ENCODE measurements around the gene CSNK1E. TPM values are rescaled to one million over a fixed set of nuclear protein-coding genes. Genes with fewer than 3 reads are reported as not detected.

The CSNK1E gene
- total and polyA plus RNA-seq, 2 of the 8 experiments (the other 6 are each of a cell fraction or from before 2014, with no cell fraction given) = 247 to 263 TPM

DNA sequence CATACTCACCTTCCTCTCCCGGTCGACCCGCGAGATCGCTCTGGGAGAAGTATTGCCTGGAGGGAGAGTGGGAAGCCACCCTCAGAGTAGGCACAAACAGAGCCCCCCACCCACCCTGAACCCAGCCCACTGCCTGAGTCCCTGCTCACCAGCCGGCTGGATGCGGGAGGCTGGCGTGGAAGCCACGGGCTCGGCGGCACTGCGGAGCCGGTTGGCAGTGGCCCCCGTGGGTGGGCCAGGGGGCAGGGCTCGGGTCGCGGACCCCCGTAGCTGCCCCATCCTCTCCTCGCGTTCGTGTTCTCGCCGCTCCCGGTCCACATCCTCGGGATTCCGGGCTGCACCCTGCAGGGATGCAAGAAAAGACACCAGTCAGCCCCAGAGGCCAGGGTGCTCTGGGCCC lies 23.0 kb downstream of the CSNK1E start:
- Histone ChIP-seq H2AK5ac (ENCODE audit: low read depth, low read length) (no peak overlapping the region), H4K8ac (ENCODE audit: extremely low read depth, insufficient read depth, low read length) (0 out of 2 replicates have a peak overlapping the region, but pooled peaks have one; percentile 31), H3K4me2 (ENCODE audit: insufficient read depth in 1 of 2, low read depth in 2 of 2, low read length in 2 of 2) (no peak overlapping the region), H3K4ac (replicated peaks; ENCODE audit: insufficient read length, low read depth, low read length) (no peak overlapping the region), H3K27ac (ENCODE audit: low read depth, low read length) (no peak overlapping the region), H3K4me1 (replicated peaks in 1 of 4; ENCODE audit: control insufficient read depth in 3 of 4, insufficient read depth in 4 of 4, low read length in 3 of 4) (peaks cover 0 to 1% (median 0%) of the 10 kb centered on the region in 4 experiments; a peak in 3 of 7 replicates), H3K36me3 (ENCODE audit: control insufficient read depth in 2 of 4, insufficient read depth in 4 of 4, low read length in 3 of 4) (peaks cover 56 to 82% (median 69%) of the 10 kb centered on the region in 4 experiments), H2BK12ac (ENCODE audit: low read depth, low read length) (no peak overlapping the region), H2AFZ (ENCODE audit: low read length) (no peak overlapping the region), H3K23me2 (ENCODE audit: low read depth, low read length) (no peaks in the 10 kb centered on the region), H2BK5ac (ENCODE audit: low read depth, low read length) (no peak overlapping the region), H3K27me3 (replicated peaks in 1 of 4; ENCODE audit: control insufficient read depth in 3 of 4, extremely low read depth in 1 of 4, insufficient read depth in 3 of 4, low read length in 3 of 4) (no peaks in the 10 kb centered on the region), H4K91ac (replicated peaks; ENCODE audit: insufficient read length, low read length) (no peak overlapping the region), H2BK120ac (replicated peaks; ENCODE audit: low read depth, low read length) (no peak overlapping the region), H2BK15ac (ENCODE audit: low read length) (no peak overlapping the region), H2BK20ac (ENCODE audit: low read length) (no peak overlapping the region), H3K9ac (replicated peaks in 1 of 4; ENCODE audit: extremely low read depth in 1 of 4, low read depth in 3 of 4, low read length in 3 of 4) (no peak overlapping the region), H4K5ac (ENCODE audit: insufficient read length, low read depth, low read length) (no peak overlapping the region), H4K20me1 (replicated peaks in 1 of 2; ENCODE audit: control insufficient read depth in 1 of 2, insufficient read depth in 2 of 2, low read length in 2 of 2) (peaks cover 23 to 44% of the 10 kb centered on the region in 2 experiments), H3K23ac (ENCODE audit: insufficient read length) (no peak overlapping the region), H3K56ac (replicated peaks; ENCODE audit: insufficient read length, low read depth, low read length) (no peak overlapping the region), H3K14ac (ENCODE audit: insufficient read length) (no peak overlapping the region), H3K79me2 (ENCODE audit: control insufficient read depth in 1 of 2, insufficient read depth in 2 of 2, low read length in 2 of 2) (peaks cover 0 to 7% of the 10 kb centered on the region in 2 experiments; a peak in 1 of 4 replicates), H3K18ac (ENCODE audit: extremely low read depth, low read length) (no peak overlapping the region), H3K9me3 (ENCODE audit: insufficient read depth in 2 of 2, low read depth in 1 of 2, low read length in 1 of 2) (no peaks in the 10 kb centered on the region), H3K79me1 (ENCODE audit: low read depth, low read length) (peaks cover 7% of the 10 kb centered on the region; the same call in 1 of the 2 replicates), H3K4me3 (ENCODE audit: extremely low read depth in 1 of 4, insufficient read depth in 2 of 4, low read depth in 3 of 4, low read length in 4 of 4) (no peak overlapping the region)
- ChIA-PET POLR2A (ENCODE audit: partially characterized antibody) (interaction anchor here (1.3 to 3.7 kb wide), 4 partner anchors 9 to 16 kb away, joined by 3 to 10 read pairs (median 4); no protein-coding TSS in a partner anchor), CTCF (ENCODE audit: partially characterized antibody) (interaction anchor here (1.4 kb wide), 1 partner anchor 10 kb away, joined by 6 read pairs; no protein-coding TSS in a partner anchor)
- FAIRE-seq (no peak), DNase-seq (ENCODE audit: low read depth in 1 of 2, low spot score in 2 of 2) (no peak)
- 92% methylated on average over 8 of the region's 26 CpGs; no CpG with 5 or more reads in 1 of the 2 experiments for WGBS, 2 experiments (ENCODE audit: extremely low coverage in 1 of 2, insufficient coverage in 1 of 2, insufficient read length in 1 of 2, insufficient replicate concordance in 2 of 2, low coverage in 1 of 2, low lambda C conversion rate in 2 of 2, missing lambda C conversion rate in 1 of 2)
- TF ChIP-seq EP300 (IDR thresholded peaks at IDR 0.05; ENCODE audit: borderline replicate concordance in 1 of 2, low read depth in 2 of 2, low read length in 2 of 2) (no peak), SP2 (IDR thresholded peaks at IDR 0.05; ENCODE audit: low read length) (no peak), CTBP2 (IDR thresholded peaks at IDR 0.05; ENCODE audit: borderline replicate concordance, insufficient read depth, insufficient read length, low read length) (no peak), ASH2L (IDR thresholded peaks at IDR 0.05; ENCODE audit: low read length) (no peak), TCF12 (IDR thresholded peaks at IDR 0.05; ENCODE audit: low read depth, low read length) (no peak), KDM4A (IDR thresholded peaks at IDR 0.05; ENCODE audit: low read depth, low read length, severe bottlenecking) (no peak)

All from H1 (cell line).